Tibial artery (tissue), 4 donors: Measurements from ENCODE around the gene ATF6B.
"Not testable (repeated sequence)": the region's sequence is repeated elsewhere in the genome, so short reads cannot be mapped to it uniquely, and the experiment has no call there.

Experiments used
- DNase-seq, 2 donors: peaks; one replicate each; pipeline ENCODE4 v3.0.0-alpha.2; 2019
- H3K27ac ChIP-seq, 2 donors: fragments of 200-600 bp; sonication (generic) in 1 of 2; 1 replicate in 1 of 2; 2 replicates in 1 of 2; pipeline ENCODE4 v1.5.1; 2018 to 2019; ENCODE audit warnings: mild to moderate bottlenecking in 1 of 2
- H3K27me3 ChIP-seq, 2 donors: fragments of 200-600 bp; sonication (generic) in 1 of 2; one replicate each; pipeline versions ENCODE4 v1.5.1 to v1.6.0; 2016 to 2019
- H3K36me3 ChIP-seq, 3 donors: fragments of 200-600 bp; sonication (generic) in 2 of 3; one replicate each; pipeline ENCODE4 v1.5.1; 2016 to 2019; ENCODE audit warnings: mild to moderate bottlenecking in 2 of 3
- H3K4me1 ChIP-seq, 4 donors: fragments of 200-600 bp; sonication (generic) in 2 of 4; 1 replicate in 3 of 4; 2 replicates in 1 of 4; pipeline ENCODE4 v1.5.1; 2016 to 2019
- H3K4me3 ChIP-seq, 2 donors: fragments of 200-600 bp; sonication (generic) in 1 of 2; 1 replicate in 1 of 2; 2 replicates in 1 of 2; pipeline ENCODE4 v1.5.1; 2018 to 2019; ENCODE audit warnings: mild to moderate bottlenecking in 2 of 2
- H3K9me3 ChIP-seq, 3 donors: fragments of 200-600 bp; sonication (generic) in 1 of 3; one replicate each; pipeline ENCODE4 v1.5.1; 2016 to 2019
- CTCF ChIP-seq, 2 experiments: fragments of 200-600 bp in 1 of 2; fragments of 450-650 bp in 1 of 2; IDR thresholded peaks; one replicate each; pipeline ENCODE4 v1.5.1; 2017 to 2019; ENCODE audit warnings: antibody characterized with exemption in 2 of 2, mild to moderate bottlenecking in 1 of 2, moderate library complexity in 1 of 2
- intact Hi-C: fragments of 100-400 bp; cut with DNase I; formaldehyde crosslinking; loops from one replicate; pipeline ENCODE4 v1.15.0; 2023; ENCODE audit warnings: low total_unique reads

Gene ATF6B

DNA sequence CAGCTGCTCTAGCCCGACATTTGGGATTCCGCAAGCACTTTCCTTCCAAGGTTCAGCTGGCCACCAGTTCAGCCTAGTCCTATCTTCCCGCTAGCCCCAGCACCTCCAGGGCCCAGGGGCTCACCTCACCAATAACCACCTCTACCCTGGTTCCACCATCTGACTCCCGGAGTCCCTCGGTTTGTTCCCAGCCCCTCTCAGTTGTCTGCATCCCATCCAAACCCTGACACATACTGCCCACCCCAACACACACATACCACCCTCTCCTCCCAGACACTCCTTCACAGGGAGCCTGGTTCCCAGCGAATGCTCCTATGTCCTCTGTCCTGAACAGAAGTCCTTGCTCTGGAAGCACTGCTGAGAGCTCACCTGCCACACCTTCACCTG, 19.3 kb downstream of the ATF6B start:
- no peaks in the 10 kb centered on the region for H3K9me3 ChIP-seq
- peak overlapping the region; percentile 40 to 47 for H3K4me3 ChIP-seq
- TF ChIP-seq CTCF (IDR thresholded peaks at IDR 0.05), result no peak
- H3K36me3 ChIP-seq, result no peaks in the 10 kb centered on the region
- no peak for DNase-seq
- intact Hi-C loops, result no loop called here
- peaks cover 0 to 78% (median 56%) of the 10 kb centered on the region in 4 donors for H3K4me1 ChIP-seq
- H3K27me3 ChIP-seq, result no peaks in the 10 kb centered on the region
- H3K27ac ChIP-seq, result peak overlapping the region; percentile 75 to 81

DNA sequence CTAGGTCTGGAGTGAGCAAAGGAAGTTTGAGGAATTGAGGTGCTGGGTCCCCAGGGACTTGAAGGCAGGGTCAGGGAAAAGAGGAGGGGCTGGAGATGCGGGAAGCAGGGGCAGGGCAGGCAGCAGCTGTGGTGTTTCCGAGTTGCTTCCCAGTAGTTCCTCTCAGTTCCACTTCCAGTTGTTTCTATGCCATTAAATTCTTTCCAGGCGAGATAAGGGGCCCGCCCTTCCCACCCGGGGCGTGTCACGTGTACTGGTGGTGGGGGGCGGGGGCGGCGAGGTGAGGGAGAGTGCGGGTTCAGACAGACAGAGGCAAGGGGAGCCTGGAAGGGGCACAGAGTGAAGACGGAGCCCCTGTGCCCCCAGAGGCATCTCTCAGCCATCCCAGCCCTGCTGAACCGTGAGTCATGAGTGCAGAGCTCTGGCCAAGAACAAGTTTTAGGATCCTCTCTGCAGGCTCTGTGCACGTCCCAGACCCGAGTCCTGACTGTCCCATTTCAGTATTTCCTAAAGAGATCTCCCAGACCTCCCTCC, 19.9 kb downstream of the ATF6B start:
- H3K4me3 ChIP-seq, result peak overlapping the region; percentile 40 to 47
- H3K27me3 ChIP-seq, result no peaks in the 10 kb centered on the region
- H3K36me3 ChIP-seq, result no peaks in the 10 kb centered on the region
- TF ChIP-seq CTCF (IDR thresholded peaks at IDR 0.05), result no peak
- H3K4me1 ChIP-seq, result peaks cover 0 to 72% (median 51%) of the 10 kb centered on the region in 4 donors
- no peaks in the 10 kb centered on the region for H3K9me3 ChIP-seq
- intact Hi-C loops, result no loop called here
- peak; percentile 74 to 86 for DNase-seq
- H3K27ac ChIP-seq, result peak overlapping the region; percentile 75 to 81

GRCh38 chr6:32107406-32107805, 20.6 kb downstream of the ATF6B start:
- Histone ChIP-seq H3K27me3 (no peaks in the 10 kb centered on the region), H3K9me3 (no peaks in the 10 kb centered on the region), H3K36me3 (no peaks in the 10 kb centered on the region), H3K27ac (peak overlapping the region; percentile 75 to 81), H3K4me1 (peaks cover 0 to 64% (median 46%) of the 10 kb centered on the region in 4 donors), H3K4me3 (peak overlapping the region; percentile 40 to 47)
- intact Hi-C loops, result no loop called here
- peak in 1 of 2 donors; percentile 82 for DNase-seq
- TF ChIP-seq CTCF (IDR thresholded peaks at IDR 0.05), result no peak

DNA sequence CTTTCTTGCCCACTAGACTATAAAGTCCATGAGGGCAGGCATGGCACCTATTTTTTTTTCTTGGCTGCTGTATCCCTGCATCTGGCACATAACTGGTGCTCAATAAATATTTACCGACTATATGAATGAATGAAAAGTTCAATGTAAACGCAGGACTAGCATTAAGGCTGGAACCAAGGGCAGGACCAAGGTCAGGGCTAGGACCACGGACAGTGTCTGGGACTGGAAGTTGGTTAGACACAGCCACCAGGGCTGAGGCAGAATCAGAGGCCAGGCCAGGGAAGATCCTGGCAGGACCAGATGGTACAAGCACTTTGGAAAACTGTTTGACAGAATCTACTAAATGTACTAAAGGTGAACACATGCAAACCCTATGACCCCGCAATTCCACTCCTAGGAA, 22.6 kb downstream of the ATF6B start:
- DNase-seq, result no peak
- H3K27me3 ChIP-seq, result no peaks in the 10 kb centered on the region
- H3K4me1 ChIP-seq, result peaks cover 0 to 46% (median 41%) of the 10 kb centered on the region in 4 donors
- no peak for TF ChIP-seq CTCF (IDR thresholded peaks at IDR 0.05)
- intact Hi-C loops, result no loop called here
- no peak overlapping the region for H3K4me3 ChIP-seq
- no peaks in the 10 kb centered on the region for H3K36me3 ChIP-seq
- H3K27ac ChIP-seq, result peak overlapping the region in 1 of 2 donors; percentile 81
- H3K9me3 ChIP-seq, result no peaks in the 10 kb centered on the region

DNA sequence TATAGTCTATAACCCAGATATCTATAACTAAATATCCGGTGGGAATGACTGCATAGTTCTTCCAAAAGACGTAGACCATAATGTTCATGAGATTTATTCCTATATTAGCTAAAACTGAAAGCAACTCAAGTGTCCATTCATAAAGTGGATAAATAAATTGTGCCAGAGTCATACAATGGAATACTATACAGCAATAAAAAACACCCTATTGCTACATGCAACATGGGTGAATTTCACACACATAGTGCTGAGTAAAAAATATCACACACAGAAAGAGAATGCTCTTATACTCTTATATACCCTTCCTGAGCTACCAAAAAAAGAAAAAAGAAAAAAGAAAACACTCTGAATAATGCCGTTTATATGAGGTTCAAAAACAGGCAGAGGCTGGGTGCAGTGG, 25.8 kb downstream of the ATF6B start:
- TF ChIP-seq CTCF (IDR thresholded peaks at IDR 0.05), result no peak

GRCh38 chr6:32100251-32100650, 27.8 kb downstream of the ATF6B start:
- Histone ChIP-seq H3K4me1 (peaks cover 0 to 17% (median 8%) of the 10 kb centered on the region in 4 donors), H3K36me3 (peaks cover 0 to 21% (median 12%) of the 10 kb centered on the region in 3 donors)
- DNase-seq, H3K9me3 ChIP-seq, intact Hi-C loops, H3K27ac ChIP-seq, H3K4me3 ChIP-seq, H3K27me3 ChIP-seq: not testable (repeated sequence)

More for the DNA sequence above, 25.8 kb downstream of the ATF6B start:
- no peak for DNase-seq
- no peaks in the 10 kb centered on the region for H3K27me3 ChIP-seq
- H3K9me3 ChIP-seq, result no peaks in the 10 kb centered on the region
- H3K4me3 ChIP-seq, result no peak overlapping the region
- no peak overlapping the region for H3K27ac ChIP-seq
- H3K4me1 ChIP-seq, result peaks cover 0 to 14% (median 11%) of the 10 kb centered on the region in 4 donors
- intact Hi-C loops, result no loop called here
- H3K36me3 ChIP-seq, result peaks cover 0 to 9% (median 4%) of the 10 kb centered on the region in 3 donors
